Activated effector memory CD4-positive, alpha-beta T cell treated with anti-CD3 and anti-CD28 coated beads, Interleukin-2, amount 50 U/mL, for 16 hours (primary cell): ENCODE data around the gene ANKRD44.

Experiments
- DNase-seq: peaks from one replicate; pipeline ENCODE4 v3.0.0-alpha.2; 2020

Gene ANKRD44

GRCh38 chr2:197256547-197257170 lies 53.9 kb downstream of the ANKRD44 start:
- no peak for DNase-seq

GRCh38 chr2:197256021-197256420 lies 54.6 kb downstream of the ANKRD44 start:
- DNase-seq, result no peak

GRCh38 chr2:197255543-197255942 lies 55.0 kb downstream of the ANKRD44 start:
- DNase-seq, result peak; percentile 89

GRCh38 chr2:197254776-197255530 lies 55.6 kb downstream of the ANKRD44 start:
- no peak for DNase-seq

GRCh38 chr2:197251576-197251975 lies 59.0 kb downstream of the ANKRD44 start:
- no peak for DNase-seq

- DNase-seq, result no peak
These were observed 59.4 kb downstream of the ANKRD44 start for GRCh38 chr2:197251163-197251562.

GRCh38 chr2:197250084-197250397 lies 60.5 kb downstream of the ANKRD44 start:
- no peak for DNase-seq

- DNase-seq, result no peak
These were observed 61.0 kb downstream of the ANKRD44 start for GRCh38 chr2:197249381-197250083.

- DNase-seq, result peak; percentile 63
These were observed 62.0 kb downstream of the ANKRD44 start for GRCh38 chr2:197248623-197249022.

GRCh38 chr2:197248001-197248401 lies 62.6 kb downstream of the ANKRD44 start:
- no peak for DNase-seq

GRCh38 chr2:197247083-197247482 lies 63.5 kb downstream of the ANKRD44 start:
- no peak for DNase-seq

GRCh38 chr2:197245829-197246804 lies 64.5 kb downstream of the ANKRD44 start:
- DNase-seq, result no peak

- DNase-seq, result no peak
These were observed 66.2 kb downstream of the ANKRD44 start for GRCh38 chr2:197244349-197244748.

GRCh38 chr2:197242719-197243118 lies 67.9 kb downstream of the ANKRD44 start:
- no peak for DNase-seq

GRCh38 chr2:197241596-197241995 lies 69.0 kb downstream of the ANKRD44 start:
- DNase-seq, result no peak

GRCh38 chr2:197241153-197241552 lies 69.4 kb downstream of the ANKRD44 start:
- DNase-seq, result no peak

- no peak for DNase-seq
These were observed 70.0 kb downstream of the ANKRD44 start for GRCh38 chr2:197240421-197241041.

GRCh38 chr2:197240018-197240417 lies 70.6 kb downstream of the ANKRD44 start:
- DNase-seq, result peak; percentile 63

- no peak for DNase-seq
These were observed 71.1 kb downstream of the ANKRD44 start for GRCh38 chr2:197239434-197239833.

GRCh38 chr2:197238043-197238365 lies 72.6 kb downstream of the ANKRD44 start:
- DNase-seq, result no peak

GRCh38 chr2:197237291-197238042 lies 73.1 kb downstream of the ANKRD44 start:
- peak; percentile 62 for DNase-seq

GRCh38 chr2:197236816-197237215 lies 73.8 kb downstream of the ANKRD44 start:
- no peak for DNase-seq
